BJ (cell line): ENCODE data around the gene KCNH4. TPM values are rescaled to one million over a fixed set of nuclear protein-coding genes. Genes with fewer than 3 reads are reported as not detected.

Experiments used
- CTCF ChIA-PET: fragments of 350-600 bp; formaldehyde crosslinking; extraction: SDS; loops from one replicate; lab custom pipeline; 2021; ENCODE audit warnings: antibody characterized with exemption, inconsistent platforms; lab: Yijun Ruan, JAX
- POLR2A ChIA-PET: fragments of 300-600 bp; sonication (Branson Sonifier 250); formaldehyde crosslinking; extraction: SDS; loops from one replicate; lab custom pipeline; 2021; ENCODE audit warnings: antibody characterized with exemption; lab: Charles Lee
- DNase-seq: peaks from one replicate; pipeline ENCODE4 v3.0.0-alpha.2; 2011; ENCODE audit warnings: low read depth
- H3K27me3 ChIP-seq: 2 replicates; pipeline ENCODE4 v1.6.0; 2011; ENCODE audit warnings: low read length; ENCODE audit not compliant: control insufficient read depth, insufficient read depth
- H3K36me3 ChIP-seq: 2 replicates; pipeline ENCODE4 v1.5.1; 2011; ENCODE audit warnings: low read length; ENCODE audit not compliant: control insufficient read depth, insufficient read depth
- H3K4me3 ChIP-seq: 2 replicates; pipeline ENCODE4 v1.5.1; 2011; ENCODE audit warnings: low read depth, mild to moderate bottlenecking, control low read depth, low read length
- CTCF ChIP-seq: IDR thresholded peaks from 2 replicates; pipeline ENCODE4 v1.5.1; 2011; ENCODE audit warnings: low read depth, mild to moderate bottlenecking, control low read depth, inconsistent platforms, low read length, moderate library complexity; ENCODE audit not compliant: insufficient read depth
- polyA minus RNA-seq: library from RNA; depleted of rRNA, polyadenylated mRNA; stranded (reverse); fragments of >200 nt; gene quantifications from 2 replicates; pipeline ENCODE4 v1.2.3, GENCODE V29; 2011; rRNA and poly(A)+ RNA removed
- polyA plus RNA-seq: library from polyadenylated mRNA; depleted of rRNA; stranded (reverse); fragments of >200 nt; gene quantifications from 2 replicates; pipeline ENCODE4 v1.2.3, GENCODE V29; 2011; rRNA removed

Gene KCNH4
- polyA plus RNA-seq (0.02 and 0.07 TPM in 2 replicates), polyA minus RNA-seq (0.05 TPM in 1 of 2 replicates, not detected in the other)

DNA sequence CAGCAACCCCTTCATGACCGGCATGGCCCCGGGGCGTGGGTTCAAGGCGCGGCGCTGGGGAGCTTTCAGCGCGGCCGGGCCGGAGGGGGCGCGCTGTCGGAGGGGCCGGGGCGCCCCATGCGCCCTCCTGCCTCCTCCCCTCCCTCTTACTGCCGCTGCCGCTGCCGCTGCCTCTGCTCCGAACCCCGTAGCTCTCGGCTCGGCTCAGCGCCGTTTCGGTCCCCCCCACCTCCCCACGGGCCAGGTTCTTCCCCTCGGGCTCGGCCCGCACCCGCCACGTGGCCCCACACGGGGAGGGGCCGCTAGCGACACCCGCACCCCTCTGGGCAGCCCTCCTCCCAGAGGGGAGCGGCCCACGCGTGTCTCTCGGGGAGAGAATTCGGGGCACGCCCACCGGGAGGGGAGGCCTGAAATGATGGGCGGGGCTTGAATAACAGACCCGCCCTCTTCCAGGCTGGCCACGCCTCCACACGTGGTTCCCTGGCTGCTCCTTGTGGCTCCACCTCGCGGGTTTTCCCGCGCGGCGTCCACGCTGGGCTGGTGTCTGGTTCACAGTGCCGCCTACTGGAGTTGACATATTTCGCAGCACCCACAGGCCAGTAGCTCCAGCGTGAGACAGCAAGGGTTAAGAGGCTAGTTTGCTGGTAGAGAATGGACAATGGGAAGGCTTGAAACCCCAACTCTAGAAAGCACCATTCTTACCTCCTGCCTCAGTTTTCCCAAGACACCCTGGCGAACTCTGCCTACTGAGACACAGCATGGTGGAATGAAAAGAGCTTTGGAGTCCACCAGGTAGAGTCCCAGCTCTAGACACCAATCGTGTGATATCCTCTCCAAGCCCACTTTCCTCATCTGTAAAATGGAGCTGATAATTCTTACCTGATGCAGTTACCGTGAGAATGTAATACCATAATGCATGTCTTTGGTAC lies at the start of gene KCNH4:
Gene KCNH4, minus strand, starts transcription at position 221 of the 929 bp plus-strand sequence. Its CDS starts 197 bp downstream, at position 24.
- ChIA-PET CTCF (interaction anchor here (0.6 to 4.7 kb wide), 18 partner anchors 9 to 346 kb away, joined by 3 to 32 read pairs (median 4); partner anchors contain the start of genes DHX58 and KAT2A), POLR2A (no interaction called here)
- Histone ChIP-seq H3K4me3 (peak within 1 kb of the TSS; percentile 26), H3K27me3 (peaks cover 25% of the 10 kb centered on the region), H3K36me3 (no peaks in the 10 kb centered on the region)
- no peak for DNase-seq
- TF ChIP-seq CTCF = peak; percentile 59

- H3K27me3 ChIP-seq = no peaks in the 10 kb centered on the region
- POLR2A ChIA-PET = no interaction called here
- CTCF ChIA-PET = interaction anchor here (0.8 to 2.9 kb wide), 2 partner anchors 8 to 17 kb away, joined by 4 to 10 read pairs; no protein-coding TSS in a partner anchor
- H3K4me3 ChIP-seq = no peak overlapping the region
- H3K36me3 ChIP-seq = no peaks in the 10 kb centered on the region
- TF ChIP-seq CTCF = no peak
- no peak for DNase-seq
Measured at GRCh38 chr17:42230225-42230624, 49.3 kb upstream of the KCNH4 start.

- POLR2A ChIA-PET = no interaction called here
- Histone ChIP-seq H3K36me3 (peaks cover 7% of the 10 kb centered on the region), H3K4me3 (no peak overlapping the region), H3K27me3 (no peaks in the 10 kb centered on the region)
- no peak for DNase-seq
- CTCF ChIA-PET = interaction anchor here (1.1 kb wide), 1 partner anchor 265 kb away, joined by 4 read pairs; no protein-coding TSS in a partner anchor
- TF ChIP-seq CTCF = no peak
Measured at GRCh38 chr17:42227849-42228700, 47.1 kb upstream of the KCNH4 start.

DNA sequence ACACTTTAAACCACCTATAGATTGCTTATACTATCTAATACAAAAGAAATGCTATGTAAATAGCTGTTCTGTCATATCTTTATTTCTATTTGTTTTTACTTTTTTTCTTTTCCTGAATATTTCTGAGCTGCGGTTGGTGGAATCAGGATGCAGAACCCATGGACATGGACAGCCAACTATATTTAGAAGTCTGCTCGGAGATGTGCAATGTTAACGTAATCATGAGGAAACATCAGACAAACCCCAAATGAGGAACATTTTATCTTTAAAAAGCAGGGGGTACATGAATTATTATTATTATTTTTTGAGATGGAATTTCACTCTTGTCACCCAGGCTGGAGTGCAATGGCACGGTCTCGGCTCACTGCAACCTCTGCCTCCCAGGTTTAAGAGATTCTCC lies 44.7 kb upstream of the KCNH4 start:
- ChIA-PET POLR2A (no interaction called here), CTCF (interaction anchor here (0.6 kb wide), 1 partner anchor 66 kb away, joined by 3 read pairs; no protein-coding TSS in a partner anchor)
- H3K36me3 ChIP-seq = peaks cover 11% of the 10 kb centered on the region
- DNase-seq = no peak
- no peaks in the 10 kb centered on the region for H3K27me3 ChIP-seq
- TF ChIP-seq CTCF = no peak
- no peak overlapping the region for H3K4me3 ChIP-seq
